Breast epithelium (tissue), 3 donors: ENCODE measurements around the gene ANGPTL1.

Source experiments
- POLR2A ChIP-seq: fragments of 450-650 bp; IDR thresholded peaks from one replicate; pipeline ENCODE4 v1.6.1; 2016; ENCODE audit warnings: antibody characterized with exemption, mild to moderate bottlenecking, moderate library complexity
- POLR2AphosphoS5 ChIP-seq, 3 donors: sonication (generic); formaldehyde crosslinking; IDR thresholded peaks; one replicate each; pipeline ENCODE4 v1.6.1; 2017; ENCODE audit warnings: antibody characterized with exemption in 3 of 3

GRCh38 chr1:178912597-178912996, 41.7 kb upstream of the ANGPTL1 start:
- TF ChIP-seq POLR2A, result no peak
- TF ChIP-seq POLR2AphosphoS5 (IDR thresholded peaks at IDR 0.05), result no peak
